Panc1 (cell line): ENCODE results near the gene GNAI2. TPM values are rescaled to one million over a fixed set of nuclear protein-coding genes. Genes with fewer than 3 reads are reported as not detected.
A peak's percentile ranks its signal among the peaks of the same experiment; 100 is the strongest.

Experiments
- ATAC-seq: fragments of 200-7000 bp; cut with Tn5 transposase; 2 replicates; pipeline ENCODE4 v1.9.1; 2020; ENCODE audit warnings: mild to moderate bottlenecking, moderate library complexity
- BruUV-seq: library from RNA; stranded (reverse); fragments of 400-500 nt; replicated peaks from 2 replicates; lab custom pipeline; 2021; lab: Mats Ljungman, UMichigan
- CTCF ChIA-PET: fragments of 300-600 bp; sonication (Branson Sonifier 250); formaldehyde crosslinking; loops from one replicate; lab custom pipeline; 2022; ENCODE audit warnings: antibody characterized with exemption; lab: Charles Lee
- POLR2A ChIA-PET: fragments of 300-600 bp; sonication (Branson Sonifier 250); formaldehyde crosslinking; loops from one replicate; lab custom pipeline; 2022; ENCODE audit warnings: antibody characterized with exemption; lab: Charles Lee
- DNase-seq: peaks from one replicate; pipeline ENCODE4 v3.0.0-alpha.2; 2010; ENCODE audit warnings: low read depth, low spot score
- H3K27ac ChIP-seq: 2 replicates; pipeline ENCODE4 v1.5.1; 2011; ENCODE audit warnings: mild to moderate bottlenecking, low read length, inconsistent platforms
- H3K27me3 ChIP-seq: fragments of 200-500 bp; sonication (Bioruptor generic); 2 replicates; pipeline ENCODE4 v1.6.0; 2014; ENCODE audit warnings: low read length, inconsistent platforms; ENCODE audit not compliant: control insufficient read depth, insufficient read depth
- H3K36me3 ChIP-seq: fragments of 200-500 bp; sonication (Bioruptor generic); 2 replicates; pipeline ENCODE4 v1.5.1; 2014; ENCODE audit warnings: inconsistent platforms, mild to moderate bottlenecking, low read length, moderate library complexity; ENCODE audit not compliant: control insufficient read depth, insufficient read depth
- H3K4me1 ChIP-seq: 2 replicates; pipeline ENCODE4 v1.5.1; 2011; ENCODE audit warnings: inconsistent platforms, mild to moderate bottlenecking, low read length, moderate library complexity; ENCODE audit not compliant: control insufficient read depth, insufficient read depth
- H3K4me3 ChIP-seq, 2 experiments: 2 replicates each; pipeline ENCODE4 v1.5.1; 2011 to 2012; ENCODE audit warnings: low read depth in 2 of 2, low read length in 2 of 2, mild to moderate bottlenecking in 2 of 2, inconsistent platforms in 1 of 2, moderate library complexity in 1 of 2
- H3K9me3 ChIP-seq: fragments of 200-500 bp; sonication (Bioruptor generic); 2 replicates; pipeline ENCODE4 v1.5.1; 2014; ENCODE audit warnings: low read depth, mild to moderate bottlenecking, inconsistent platforms, low read length, moderate library complexity; ENCODE audit not compliant: control insufficient read depth, insufficient read depth
- CTCF ChIP-seq: fragments of 450-650 bp; IDR thresholded peaks from 2 replicates; pipeline ENCODE4 v1.5.1; 2017; ENCODE audit warnings: mild to moderate bottlenecking
- POLR2AphosphoS5 ChIP-seq: IDR thresholded peaks from 2 replicates; pipeline ENCODE4 v1.6.1; 2012; ENCODE audit warnings: mild to moderate bottlenecking, low read depth, low read length, moderate library complexity
- REST ChIP-seq, 2 experiments: IDR thresholded peaks; 2 replicates each; pipeline ENCODE4 v1.6.1; 2011 to 2012; ENCODE audit warnings: low read depth in 2 of 2, control low read depth in 1 of 2, low read length in 1 of 2, mild to moderate bottlenecking in 1 of 2, moderate library complexity in 1 of 2; ENCODE audit not compliant: insufficient read depth in 1 of 2
- SIN3A ChIP-seq: IDR thresholded peaks from 2 replicates; pipeline ENCODE4 v1.6.1; 2012; ENCODE audit warnings: low read depth, mild to moderate bottlenecking, low read length, moderate library complexity, borderline replicate concordance; ENCODE audit not compliant: insufficient read depth
- TCF7L2 ChIP-seq: IDR thresholded peaks from 2 replicates; pipeline ENCODE4 v1.6.1; 2011; ENCODE audit warnings: mild to moderate bottlenecking, low read depth, low read length, inconsistent platforms
- in situ Hi-C: cut with HindIII; loops from 2 replicates; pipeline ENCODE4 v1.10.0; 2016; ENCODE audit warnings: low sequenced_read_pairs, low pct_unique_long_range_greater_than_20kb
- intact Hi-C: fragments of 100-400 bp; cut with micrococcal nuclease; formaldehyde crosslinking; loops from one replicate; pipeline ENCODE4 v1.10.0; 2022; ENCODE audit not compliant: unreplicated experiment
- total RNA-seq: library from RNA; stranded (reverse); gene quantifications from one replicate; pipeline ENCODE4 v1.2.1, GENCODE V29; 2021; ENCODE audit not compliant: unreplicated experiment

Gene GNAI2
- total RNA-seq, 1 experiment from 2014 or later = 170 TPM

GRCh38 chr3:50221051-50221410 is 15.0 kb upstream of the GNAI2 start:
- BruUV-seq = no TSS peak
- ATAC-seq = no peak
- no peaks in the 10 kb centered on the region for H3K9me3 ChIP-seq
- no peak for TF ChIP-seq SIN3A
- no peak for TF ChIP-seq CTCF
- no peak for TF ChIP-seq REST (IDR thresholded peaks at IDR 0.05; ENCODE audit: insufficient read depth in 1 of 2, low read depth in 2 of 2, low read length in 1 of 2)
- no peak for TF ChIP-seq TCF7L2
- TF ChIP-seq POLR2AphosphoS5 = no peak
- no peak overlapping the region for H3K4me3 ChIP-seq
- in situ Hi-C loops = no loop called here
- no peaks in the 10 kb centered on the region for H3K4me1 ChIP-seq
- POLR2A ChIA-PET = no interaction called here
- no peaks in the 10 kb centered on the region for H3K27me3 ChIP-seq
- CTCF ChIA-PET = no interaction called here
- DNase-seq = no peak
- H3K36me3 ChIP-seq = no peaks in the 10 kb centered on the region
- intact Hi-C loops = no loop called here
- H3K27ac ChIP-seq = no peak overlapping the region

GRCh38 chr3:50221411-50222168 is 14.4 kb upstream of the GNAI2 start:
- Histone ChIP-seq H3K27ac (no peak overlapping the region), H3K9me3 (no peaks in the 10 kb centered on the region), H3K27me3 (no peaks in the 10 kb centered on the region), H3K36me3 (no peaks in the 10 kb centered on the region), H3K4me3 (no peak overlapping the region), H3K4me1 (no peaks in the 10 kb centered on the region)
- no peak for DNase-seq
- ATAC-seq = peak; percentile 21; the same call in 1 of the 2 replicates
- intact Hi-C loops = no loop called here
- POLR2A ChIA-PET = no interaction called here
- TF ChIP-seq CTCF = no peak; the same call in 1 of the 2 replicates
- TF ChIP-seq REST (IDR thresholded peaks at IDR 0.05; ENCODE audit: insufficient read depth in 1 of 2, low read depth in 2 of 2, low read length in 1 of 2) = no peak
- no peak for TF ChIP-seq SIN3A
- TF ChIP-seq TCF7L2 = no peak
- no peak for TF ChIP-seq POLR2AphosphoS5
- in situ Hi-C loops = no loop called here
- CTCF ChIA-PET = no interaction called here
- no TSS peak for BruUV-seq
